Fibroblast of villous mesenchyme (primary cell): ENCODE data around the gene WBP11. TPM values are rescaled to one million over a fixed set of nuclear protein-coding genes. Genes with fewer than 3 reads are reported as not detected.
A peak's percentile ranks its signal among the peaks of the same experiment; 100 is the strongest.

Source experiments
- DNase-seq: peaks from one replicate; pipeline ENCODE4 v3.0.0-alpha.2; 2010; ENCODE audit warnings: low read depth
- H3K4me3 ChIP-seq: 2 replicates; pipeline ENCODE4 v1.5.1; 2011; ENCODE audit warnings: low read depth, mild to moderate bottlenecking, low read length
- CTCF ChIP-seq: IDR thresholded peaks from 2 replicates; pipeline ENCODE4 v1.5.1; 2012; ENCODE audit warnings: low read depth, mild to moderate bottlenecking, low read length; ENCODE audit not compliant: insufficient read depth
- total RNA-seq: library from RNA; depleted of rRNA; stranded (reverse); fragments of >200 nt; gene quantifications from 2 replicates; pipeline ENCODE4 v1.2.3, GENCODE V29; 2012

The WBP11 gene
- total RNA-seq, 1 donor = 15.5 TPM

DNA sequence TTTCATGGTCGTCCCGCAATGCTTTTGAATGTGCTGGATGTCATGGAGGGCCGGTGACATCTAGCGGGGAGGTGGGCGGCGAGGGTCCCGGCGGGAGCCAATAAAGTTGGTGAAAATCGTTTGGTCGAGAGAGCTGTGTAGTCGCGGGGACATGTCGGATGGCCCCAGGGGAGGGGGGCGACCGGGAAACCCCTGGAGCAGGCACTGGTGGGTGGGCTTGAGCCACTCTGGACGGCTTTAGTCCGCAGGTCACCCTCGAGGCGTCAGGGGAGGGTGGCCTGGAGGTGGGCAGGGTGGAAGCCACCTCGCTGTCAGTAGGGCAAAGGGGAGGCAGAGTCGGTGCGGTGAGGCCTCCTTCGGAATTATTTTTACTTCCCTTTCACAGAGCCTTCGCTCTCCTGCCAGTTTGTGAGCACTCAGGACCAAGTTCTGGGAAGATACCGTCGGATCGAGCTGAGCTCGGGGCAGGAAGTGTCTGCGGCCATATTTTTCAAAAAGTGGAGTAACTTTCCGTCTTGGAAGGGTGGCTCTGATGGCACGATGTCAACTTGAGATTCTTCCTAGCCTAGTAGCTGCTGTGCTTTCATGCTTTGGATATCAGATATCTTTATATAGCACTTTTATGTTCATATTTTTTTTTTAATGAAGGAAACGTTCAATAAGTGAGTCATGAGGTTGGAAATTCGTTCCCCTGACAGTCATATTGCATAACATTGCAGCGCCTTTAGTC lies 28.2 kb downstream of the WBP11 start:
- peak overlapping the region; percentile 84 for H3K4me3 ChIP-seq
- no peak for TF ChIP-seq CTCF
- peak; percentile 80 for DNase-seq

- DNase-seq = peak; percentile 97
- TF ChIP-seq CTCF = no peak
- H3K4me3 ChIP-seq = peak overlapping the region; percentile 84
Measured at GRCh38 chr12:14774074-14774905, 29.0 kb downstream of the WBP11 start.

GRCh38 chr12:14773685-14774073 lies 29.6 kb downstream of the WBP11 start:
- peak overlapping the region; percentile 84 for H3K4me3 ChIP-seq
- no peak for DNase-seq
- no peak for TF ChIP-seq CTCF

- H3K4me3 ChIP-seq = no peak overlapping the region
Measured at GRCh38 chr12:14772946-14773345, 30.3 kb downstream of the WBP11 start.

DNA sequence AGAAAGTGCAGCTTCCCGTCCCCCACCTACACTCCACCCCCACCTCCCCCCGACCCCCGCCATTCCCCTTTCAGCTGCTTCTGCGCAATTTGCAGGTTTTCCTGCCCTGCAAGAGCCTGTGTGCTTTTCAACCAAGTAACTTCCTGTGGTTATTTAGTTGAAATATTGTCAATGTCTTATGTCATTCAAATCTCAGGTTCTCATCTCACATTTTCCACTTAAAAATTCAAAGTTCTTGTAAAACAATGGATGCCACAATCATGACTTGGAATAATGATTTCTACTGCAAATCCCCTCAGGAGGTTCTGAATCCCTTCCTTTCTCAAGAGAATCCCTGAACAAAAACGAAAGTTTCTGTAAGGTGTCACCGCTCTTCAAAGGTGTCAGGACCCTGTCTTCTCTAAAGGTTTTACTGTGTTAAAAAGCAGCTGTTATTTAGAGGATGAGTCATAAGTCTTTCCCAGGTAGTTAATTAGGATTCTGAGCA lies 31.6 kb downstream of the WBP11 start:
- no peak for TF ChIP-seq CTCF
- H3K4me3 ChIP-seq = no peak overlapping the region
- no peak for DNase-seq

More at GRCh38 chr12:14772946-14773345, 30.3 kb downstream of the WBP11 start:
- DNase-seq = no peak
- no peak for TF ChIP-seq CTCF

DNA sequence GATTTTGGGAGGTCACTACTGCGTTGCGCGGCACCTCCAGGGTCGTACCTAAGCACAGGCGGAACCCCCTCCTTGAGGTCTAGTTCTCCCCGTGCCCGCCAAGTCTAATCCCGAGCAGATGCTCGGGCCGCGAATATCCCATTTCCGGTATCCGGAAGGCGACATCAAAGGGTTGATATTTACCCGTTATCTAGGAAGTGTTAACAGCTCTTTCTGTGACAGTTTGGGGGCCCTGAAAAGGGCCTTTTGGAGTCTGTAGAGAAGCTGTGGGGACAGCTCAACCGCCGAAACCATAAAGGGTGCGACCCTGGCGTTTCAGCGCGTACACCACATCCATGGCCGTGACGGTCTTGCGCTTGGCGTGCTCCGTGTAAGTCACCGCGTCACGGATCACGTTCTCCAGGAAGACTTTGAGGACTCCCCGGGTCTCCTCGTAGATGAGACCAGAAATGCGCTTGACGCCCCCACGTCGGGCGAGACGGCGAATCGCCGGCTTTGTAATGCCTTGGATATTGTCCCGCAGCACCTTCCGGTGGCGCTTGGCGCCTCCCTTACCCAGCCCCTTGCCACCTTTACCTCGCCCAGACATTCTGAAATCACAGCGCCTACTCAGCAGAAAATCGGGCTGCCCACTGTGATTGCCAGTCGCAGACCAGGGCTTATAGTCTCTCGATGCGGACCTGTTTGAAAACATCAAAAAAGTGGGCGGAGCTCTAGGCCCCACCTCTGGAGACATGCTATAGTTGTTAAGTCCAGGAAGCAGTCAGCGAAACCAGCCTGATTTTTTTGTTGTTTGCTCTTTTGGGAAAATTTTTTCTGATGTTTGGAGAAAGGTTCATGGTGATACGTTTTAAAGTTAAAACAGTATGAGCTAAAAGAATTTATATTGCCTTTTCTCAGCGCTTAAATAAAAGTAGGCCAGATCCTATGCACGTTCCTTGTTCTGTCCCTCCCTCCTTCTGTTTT lies 32.5 kb downstream of the WBP11 start:
- TF ChIP-seq CTCF = no peak

More for the DNA sequence above, 32.5 kb downstream of the WBP11 start:
- peak; percentile 95 for DNase-seq
- peak overlapping the region; percentile 98 for H3K4me3 ChIP-seq
